H1 (cell line): Measurements from ENCODE around the gene ALPG.

Source experiments
- PHF8 ChIP-seq: fragments of 200-600 bp; sonication (generic); conservative IDR thresholded peaks from 2 replicates; pipeline ENCODE4 v1.7.1; 2012; ENCODE audit warnings: low read depth, mild to moderate bottlenecking, inconsistent platforms, low read length, moderate library complexity
- TF ChIP-seq, protein P1 (sequence below), 3 experiments: IDR thresholded peaks; 1 replicate in 2 of 3; 2 replicates in 1 of 3; pipeline versions ENCODE4 v1.5.1 to v1.6.1; 2011; ENCODE audit warnings: low read length in 3 of 3, mild to moderate bottlenecking in 3 of 3, inconsistent platforms in 2 of 3, low read depth in 1 of 3, moderate library complexity in 1 of 3; ENCODE audit not compliant: insufficient read depth in 1 of 3; ENCODE audit errors: control extremely low read depth in 1 of 3
- TF ChIP-seq, protein P2 (sequence below): IDR thresholded peaks from 2 replicates; pipeline ENCODE4 v1.6.1; 2012; ENCODE audit warnings: inconsistent platforms

DNA sequence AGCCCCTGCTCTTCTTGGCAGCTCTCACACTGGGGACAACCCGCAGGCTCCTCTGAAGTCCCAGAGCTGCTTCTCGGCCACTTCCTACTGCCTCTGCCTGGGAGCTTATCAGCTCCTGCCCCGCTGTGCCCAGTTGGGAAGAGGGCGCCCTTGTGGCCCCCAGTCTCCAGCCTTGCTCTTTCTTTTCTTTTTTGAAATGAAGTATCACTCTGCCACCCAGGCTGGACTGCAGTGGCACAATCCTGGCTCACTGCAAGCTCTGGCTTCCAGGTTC, 28.7 kb downstream of the ALPG start:
- no peak for TF ChIP-seq PHF8
- TF ChIP-seq, protein P1, sequence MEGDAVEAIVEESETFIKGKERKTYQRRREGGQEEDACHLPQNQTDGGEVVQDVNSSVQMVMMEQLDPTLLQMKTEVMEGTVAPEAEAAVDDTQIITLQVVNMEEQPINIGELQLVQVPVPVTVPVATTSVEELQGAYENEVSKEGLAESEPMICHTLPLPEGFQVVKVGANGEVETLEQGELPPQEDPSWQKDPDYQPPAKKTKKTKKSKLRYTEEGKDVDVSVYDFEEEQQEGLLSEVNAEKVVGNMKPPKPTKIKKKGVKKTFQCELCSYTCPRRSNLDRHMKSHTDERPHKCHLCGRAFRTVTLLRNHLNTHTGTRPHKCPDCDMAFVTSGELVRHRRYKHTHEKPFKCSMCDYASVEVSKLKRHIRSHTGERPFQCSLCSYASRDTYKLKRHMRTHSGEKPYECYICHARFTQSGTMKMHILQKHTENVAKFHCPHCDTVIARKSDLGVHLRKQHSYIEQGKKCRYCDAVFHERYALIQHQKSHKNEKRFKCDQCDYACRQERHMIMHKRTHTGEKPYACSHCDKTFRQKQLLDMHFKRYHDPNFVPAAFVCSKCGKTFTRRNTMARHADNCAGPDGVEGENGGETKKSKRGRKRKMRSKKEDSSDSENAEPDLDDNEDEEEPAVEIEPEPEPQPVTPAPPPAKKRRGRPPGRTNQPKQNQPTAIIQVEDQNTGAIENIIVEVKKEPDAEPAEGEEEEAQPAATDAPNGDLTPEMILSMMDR (IDR thresholded peaks at IDR 0.05; ENCODE audit: control extremely low read depth in 1 of 3, insufficient read depth in 1 of 3, low read depth in 1 of 3, low read length in 3 of 3), result no peak
- TF ChIP-seq, protein P2, sequence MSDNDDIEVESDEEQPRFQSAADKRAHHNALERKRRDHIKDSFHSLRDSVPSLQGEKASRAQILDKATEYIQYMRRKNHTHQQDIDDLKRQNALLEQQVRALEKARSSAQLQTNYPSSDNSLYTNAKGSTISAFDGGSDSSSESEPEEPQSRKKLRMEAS, result no peak
